Astrocyte (in vitro differentiated cells and primary cell): ENCODE data around the gene POR.

ENCODE experiments used
- CTCF ChIP-seq: IDR thresholded peaks from 2 replicates; pipeline ENCODE4 v1.5.1; 2011; ENCODE audit warnings: low read depth, mild to moderate bottlenecking, inconsistent platforms, low read length, moderate library complexity; ENCODE audit not compliant: insufficient read depth
- EZH2 ChIP-seq: IDR thresholded peaks from 2 replicates; pipeline ENCODE4 v1.6.1; 2012; ENCODE audit warnings: mild to moderate bottlenecking, low read length, inconsistent platforms; ENCODE audit not compliant: insufficient read depth

GRCh38 chr7:75994388-75995051, 79.6 kb downstream of the POR start, which contains the start of gene TMEM120A:
- TF ChIP-seq CTCF (no peak), EZH2 (no peak)
